H7 (cell line): ENCODE measurements around the gene SETDB1. TPM values are rescaled to one million over a fixed set of nuclear protein-coding genes. Genes with fewer than 3 reads are reported as not detected.

ENCODE experiments used
- DNase-seq: peaks from one replicate; pipeline ENCODE4 v3.0.0; 2012
- H3K27me3 ChIP-seq: 2 replicates; pipeline ENCODE4 v1.6.0; 2011; ENCODE audit warnings: mild to moderate bottlenecking, low read length; ENCODE audit not compliant: control insufficient read depth, insufficient read depth
- H3K36me3 ChIP-seq: replicated peaks from 2 replicates; pipeline ENCODE4 v1.5.1; 2011; ENCODE audit warnings: low read length; ENCODE audit not compliant: control insufficient read depth, insufficient read depth
- H3K4me3 ChIP-seq: 2 replicates; pipeline ENCODE4 v1.5.1; 2011; ENCODE audit warnings: low read depth, mild to moderate bottlenecking, control low read depth, low read length, moderate library complexity; ENCODE audit not compliant: insufficient read depth
- total RNA-seq: library from RNA; depleted of rRNA; stranded (reverse); fragments of >200 nt; shearing (Covaris generic); gene quantifications from 2 replicates; pipeline ENCODE4 v1.2.3, GENCODE V29; 2014

Gene SETDB1
- total RNA-seq, 1 experiment from 2014 or later = 67.9 TPM

GRCh38 chr1:150999051-150999674 is 73.0 kb downstream of the SETDB1 start:
- Histone ChIP-seq H3K36me3 (peaks cover 3% of the 10 kb centered on the region; the same call in 1 of the 2 replicates), H3K4me3 (no peak overlapping the region), H3K27me3 (no peaks in the 10 kb centered on the region)
- no peak for DNase-seq

GRCh38 chr1:150999926-151000325 is 73.8 kb downstream of the SETDB1 start:
- Histone ChIP-seq H3K27me3 (no peaks in the 10 kb centered on the region), H3K36me3 (peaks cover 3% of the 10 kb centered on the region; the same call in 1 of the 2 replicates), H3K4me3 (no peak overlapping the region)
- DNase-seq = no peak

GRCh38 chr1:151000408-151000807 is 74.2 kb downstream of the SETDB1 start:
- DNase-seq = no peak
- H3K36me3 ChIP-seq = peaks cover 3% of the 10 kb centered on the region; the same call in 1 of the 2 replicates
- no peak overlapping the region for H3K4me3 ChIP-seq
- H3K27me3 ChIP-seq = no peaks in the 10 kb centered on the region

GRCh38 chr1:151001602-151002001 is 75.4 kb downstream of the SETDB1 start:
- H3K4me3 ChIP-seq = no peak overlapping the region
- H3K36me3 ChIP-seq = peaks cover 3% of the 10 kb centered on the region; the same call in 1 of the 2 replicates
- no peak for DNase-seq
- no peaks in the 10 kb centered on the region for H3K27me3 ChIP-seq

- no peak for DNase-seq
- Histone ChIP-seq H3K27me3 (no peaks in the 10 kb centered on the region), H3K4me3 (no peak overlapping the region), H3K36me3 (peaks cover 3% of the 10 kb centered on the region; the same call in 1 of the 2 replicates)
Measured at GRCh38 chr1:151002051-151002450, 75.9 kb downstream of the SETDB1 start.

GRCh38 chr1:151002611-151003010 is 76.4 kb downstream of the SETDB1 start:
- no peak for DNase-seq
- Histone ChIP-seq H3K36me3 (peaks cover 3% of the 10 kb centered on the region; the same call in 1 of the 2 replicates), H3K27me3 (no peaks in the 10 kb centered on the region), H3K4me3 (no peak overlapping the region)

GRCh38 chr1:151003180-151003579 is 77.0 kb downstream of the SETDB1 start:
- peaks cover 3% of the 10 kb centered on the region; the same call in 1 of the 2 replicates for H3K36me3 ChIP-seq
- H3K4me3 ChIP-seq = no peak overlapping the region
- H3K27me3 ChIP-seq = no peaks in the 10 kb centered on the region
- DNase-seq = no peak

GRCh38 chr1:151005729-151006319 is 79.7 kb downstream of the SETDB1 start:
- DNase-seq = no peak
- H3K27me3 ChIP-seq = no peaks in the 10 kb centered on the region
- H3K36me3 ChIP-seq = peaks cover 1% of the 10 kb centered on the region; the same call in 1 of the 2 replicates
- peak overlapping the region; percentile 37 for H3K4me3 ChIP-seq

GRCh38 chr1:151006327-151007052 is 80.3 kb downstream of the SETDB1 start, which contains the start of gene MINDY1:
Gene MINDY1 (minus strand): TSS chr1:151006902. CDS start chr1:151002617, 4,285 bp downstream.
- DNase-seq = peak; percentile 85
- no peaks in the 10 kb centered on the region for H3K27me3 ChIP-seq
- H3K4me3 ChIP-seq = peak within 1 kb of the TSS; percentile 37
- H3K36me3 ChIP-seq = peaks cover 1% of the 10 kb centered on the region; the same call in 1 of the 2 replicates

- no peak for DNase-seq
- no peaks in the 10 kb centered on the region for H3K27me3 ChIP-seq
- no peaks in the 10 kb centered on the region for H3K36me3 ChIP-seq
- H3K4me3 ChIP-seq = peak overlapping the region; percentile 23
Measured at GRCh38 chr1:151007853-151008243, 81.7 kb downstream of the SETDB1 start.

GRCh38 chr1:151008244-151009205 is 82.4 kb downstream of the SETDB1 start, which contains the start of gene PRUNE1:
Gene PRUNE1 (plus strand): TSS chr1:151008449. CDS start chr1:151008633, 184 bp downstream.
- Histone ChIP-seq H3K36me3 (no peaks in the 10 kb centered on the region), H3K27me3 (no peaks in the 10 kb centered on the region), H3K4me3 (peak within 1 kb of the TSS; percentile 90)
- DNase-seq = peak; percentile 98

GRCh38 chr1:151009206-151009587 is 83.0 kb downstream of the SETDB1 start:
- no peak for DNase-seq
- no peaks in the 10 kb centered on the region for H3K27me3 ChIP-seq
- H3K4me3 ChIP-seq = peak overlapping the region; percentile 90
- no peaks in the 10 kb centered on the region for H3K36me3 ChIP-seq

- no peak for DNase-seq
- H3K4me3 ChIP-seq = no peak overlapping the region
- no peaks in the 10 kb centered on the region for H3K36me3 ChIP-seq
- H3K27me3 ChIP-seq = no peaks in the 10 kb centered on the region
Measured at GRCh38 chr1:151009674-151010345, 83.6 kb downstream of the SETDB1 start.
